Progenitor cell of endocrine pancreas (in vitro differentiated cells): ENCODE data around the gene IQGAP2. TPM values are rescaled to one million over a fixed set of nuclear protein-coding genes. Genes with fewer than 3 reads are reported as not detected.
A peak's percentile ranks its signal among the peaks of the same experiment; 100 is the strongest.
"Not testable (repeated sequence)": the region's sequence is repeated elsewhere in the genome, so short reads cannot be mapped to it uniquely, and the experiment has no call there.

Source experiments
- DNase-seq: peaks from one replicate; pipeline ENCODE4 v3.0.0; 2021; ENCODE audit warnings: low spot score; ENCODE audit not compliant: unreplicated experiment
- H3K27ac Mint-ChIP-seq: 2 replicates; pipeline ENCODE4 v1.8.0; 2021; ENCODE audit warnings: mild to moderate bottlenecking, moderate library complexity, mixed read lengths
- H3K27me3 Mint-ChIP-seq: 2 replicates; pipeline ENCODE4 v1.8.0; 2021; ENCODE audit warnings: mixed read lengths
- H3K36me3 Mint-ChIP-seq: 2 replicates; pipeline ENCODE4 v1.8.0; 2022; ENCODE audit warnings: mixed read lengths; ENCODE audit not compliant: insufficient read depth
- H3K4me1 Mint-ChIP-seq: 2 replicates; pipeline ENCODE4 v1.8.0; 2021; ENCODE audit warnings: low read depth, mixed read lengths
- H3K4me3 Mint-ChIP-seq: 2 replicates; pipeline ENCODE4 v1.8.0; 2021; ENCODE audit warnings: low read depth, mild to moderate bottlenecking, moderate library complexity, mixed read lengths
- H3K9me3 Mint-ChIP-seq: 2 replicates; pipeline ENCODE4 v1.8.0; 2021; ENCODE audit warnings: low read depth, mixed read lengths
- total RNA-seq: library from RNA; stranded (reverse); gene quantifications from 2 replicates; pipeline ENCODE4 v1.2.1, GENCODE V29; 2021
- TF ChIP-seq, protein P1 (sequence below): fragments of 200-600 bp; sonication (generic); IDR thresholded peaks from one replicate; pipeline ENCODE4 v1.5.0; 2021; ENCODE audit warnings: antibody characterized with exemption, mild to moderate bottlenecking; ENCODE audit not compliant: unreplicated experiment

IQGAP2 gene
- total RNA-seq, 1 donor from 2014 or later: 16.7 TPM

- no peaks in the 10 kb centered on the region for H3K9me3 Mint-ChIP-seq
- H3K4me3 Mint-ChIP-seq: no peak overlapping the region
- H3K4me1 Mint-ChIP-seq: no peaks in the 10 kb centered on the region
- no peak overlapping the region for H3K27ac Mint-ChIP-seq
- TF ChIP-seq, protein P1, sequence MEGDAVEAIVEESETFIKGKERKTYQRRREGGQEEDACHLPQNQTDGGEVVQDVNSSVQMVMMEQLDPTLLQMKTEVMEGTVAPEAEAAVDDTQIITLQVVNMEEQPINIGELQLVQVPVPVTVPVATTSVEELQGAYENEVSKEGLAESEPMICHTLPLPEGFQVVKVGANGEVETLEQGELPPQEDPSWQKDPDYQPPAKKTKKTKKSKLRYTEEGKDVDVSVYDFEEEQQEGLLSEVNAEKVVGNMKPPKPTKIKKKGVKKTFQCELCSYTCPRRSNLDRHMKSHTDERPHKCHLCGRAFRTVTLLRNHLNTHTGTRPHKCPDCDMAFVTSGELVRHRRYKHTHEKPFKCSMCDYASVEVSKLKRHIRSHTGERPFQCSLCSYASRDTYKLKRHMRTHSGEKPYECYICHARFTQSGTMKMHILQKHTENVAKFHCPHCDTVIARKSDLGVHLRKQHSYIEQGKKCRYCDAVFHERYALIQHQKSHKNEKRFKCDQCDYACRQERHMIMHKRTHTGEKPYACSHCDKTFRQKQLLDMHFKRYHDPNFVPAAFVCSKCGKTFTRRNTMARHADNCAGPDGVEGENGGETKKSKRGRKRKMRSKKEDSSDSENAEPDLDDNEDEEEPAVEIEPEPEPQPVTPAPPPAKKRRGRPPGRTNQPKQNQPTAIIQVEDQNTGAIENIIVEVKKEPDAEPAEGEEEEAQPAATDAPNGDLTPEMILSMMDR: peak; percentile 75
- no peaks in the 10 kb centered on the region for H3K27me3 Mint-ChIP-seq
- no peak for DNase-seq
- no peaks in the 10 kb centered on the region for H3K36me3 Mint-ChIP-seq
Measured at GRCh38 chr5:76601470-76601869, 198.4 kb downstream of the IQGAP2 start.

DNA sequence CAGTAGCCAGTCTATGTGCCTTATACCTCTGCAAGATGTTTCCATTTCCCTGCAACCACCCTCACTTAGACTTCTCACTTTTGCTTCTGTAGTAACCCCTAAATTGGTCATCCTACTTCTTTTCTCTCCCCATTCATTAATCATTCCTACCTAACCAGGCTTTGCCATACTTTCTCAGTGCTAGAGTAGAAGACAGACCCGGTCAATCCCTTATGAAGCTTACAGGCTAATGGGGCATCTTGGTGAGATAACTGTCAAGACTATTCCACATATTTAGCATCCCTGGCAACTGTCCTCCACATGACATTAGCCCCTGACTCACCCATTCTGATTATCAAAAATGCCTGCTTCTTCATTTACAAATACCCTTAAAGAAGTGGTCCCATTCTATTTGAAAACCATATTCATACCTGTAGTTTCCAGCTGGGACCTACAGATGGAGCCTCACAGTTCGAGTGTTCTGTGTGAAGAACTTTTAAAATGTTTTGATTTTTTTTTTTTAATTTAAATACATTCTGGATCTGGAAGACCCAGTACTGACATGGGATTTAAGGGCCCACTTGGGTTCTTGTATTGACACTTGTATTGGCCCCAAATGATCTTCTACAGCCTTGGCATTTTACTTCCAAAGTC is 199.1 kb downstream of the IQGAP2 start:
- peak overlapping the region; percentile 73 for H3K27ac Mint-ChIP-seq
- DNase-seq: no peak
- no peaks in the 10 kb centered on the region for H3K27me3 Mint-ChIP-seq
- TF ChIP-seq, protein P1: peak; percentile 12
- no peaks in the 10 kb centered on the region for H3K36me3 Mint-ChIP-seq
- no peak overlapping the region for H3K4me3 Mint-ChIP-seq
- no peaks in the 10 kb centered on the region for H3K4me1 Mint-ChIP-seq
- no peaks in the 10 kb centered on the region for H3K9me3 Mint-ChIP-seq

DNA sequence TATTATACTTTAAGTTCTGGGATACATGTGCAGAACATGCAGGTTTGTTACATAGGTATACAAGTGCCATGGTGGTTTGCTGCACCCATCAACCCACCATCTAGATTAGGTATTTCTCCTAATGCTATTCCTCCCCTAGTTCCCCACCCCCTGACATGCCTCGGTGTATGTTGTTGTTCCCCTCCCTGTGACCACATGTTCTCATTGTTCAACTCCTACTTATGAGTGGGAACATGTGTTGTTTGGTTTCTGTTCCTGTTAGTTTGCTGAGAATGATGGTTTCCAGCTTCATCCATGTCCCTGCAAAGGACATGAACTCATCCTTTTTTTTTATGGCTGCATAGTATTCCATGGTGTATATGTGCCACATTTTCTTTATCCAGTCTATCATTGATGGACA is 200.9 kb downstream of the IQGAP2 start:
- H3K27me3 Mint-ChIP-seq, H3K4me3 Mint-ChIP-seq, H3K9me3 Mint-ChIP-seq, H3K4me1 Mint-ChIP-seq, H3K27ac Mint-ChIP-seq, DNase-seq, H3K36me3 Mint-ChIP-seq: not testable (repeated sequence)

DNA sequence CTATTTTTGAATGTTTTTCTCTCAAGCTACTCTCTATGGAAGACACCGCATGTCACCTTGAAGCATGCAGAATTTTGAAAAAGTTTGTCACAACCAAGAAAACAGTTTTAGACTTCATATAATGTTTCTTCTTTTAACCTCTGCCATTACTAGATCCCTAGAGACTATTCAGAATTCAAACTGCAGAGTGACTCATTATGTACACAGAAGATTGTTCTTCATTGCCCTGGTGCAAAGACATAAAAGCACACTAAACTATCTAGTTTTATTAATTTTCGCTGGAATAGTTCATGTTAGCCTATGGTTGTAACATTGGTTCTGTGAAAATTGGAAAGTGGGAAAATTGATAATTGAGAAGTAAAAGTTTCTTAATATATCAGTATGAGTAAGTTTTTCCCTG is 201.8 kb downstream of the IQGAP2 start:
- Mint-ChIP-seq H3K4me1 (peaks cover 4% of the 10 kb centered on the region), H3K4me3 (no peak overlapping the region), H3K27me3 (no peaks in the 10 kb centered on the region), H3K27ac (no peak overlapping the region), H3K9me3 (no peaks in the 10 kb centered on the region), H3K36me3 (no peaks in the 10 kb centered on the region)
- no peak for DNase-seq
- TF ChIP-seq, protein P1: no peak

GRCh38 chr5:76606701-76607100 is 203.6 kb downstream of the IQGAP2 start:
- DNase-seq: no peak
- Mint-ChIP-seq H3K4me3 (no peak overlapping the region), H3K4me1 (peaks cover 4% of the 10 kb centered on the region), H3K27ac (no peak overlapping the region), H3K36me3 (no peaks in the 10 kb centered on the region), H3K9me3 (no peaks in the 10 kb centered on the region), H3K27me3 (no peaks in the 10 kb centered on the region)
- TF ChIP-seq, protein P1: no peak

DNA sequence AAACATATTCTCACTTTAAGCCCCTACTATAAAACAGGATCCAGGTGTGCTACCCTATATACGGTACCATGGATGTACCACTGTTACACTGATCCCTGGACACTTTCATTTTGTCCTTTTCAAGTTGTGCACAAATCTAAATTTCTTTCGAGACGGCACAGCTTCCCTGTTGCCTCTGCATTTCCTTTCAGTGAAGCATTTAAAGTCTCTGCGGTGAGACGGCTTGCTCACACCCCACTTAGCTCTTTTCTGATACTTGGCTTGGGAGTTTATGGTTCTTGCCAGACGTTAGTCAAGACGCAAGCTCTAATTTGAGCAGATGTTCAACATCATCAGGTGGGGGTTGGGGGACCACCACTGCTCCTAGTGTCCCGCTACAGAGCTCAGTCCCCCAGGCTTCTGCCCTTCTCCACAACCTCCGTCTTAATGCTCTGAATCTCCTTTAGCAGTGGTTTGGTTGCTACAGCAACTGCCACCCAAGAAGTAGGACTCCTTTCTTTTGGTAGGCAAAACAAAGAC is 204.3 kb downstream of the IQGAP2 start:
- H3K27ac Mint-ChIP-seq: no peak overlapping the region
- no peaks in the 10 kb centered on the region for H3K36me3 Mint-ChIP-seq
- no peaks in the 10 kb centered on the region for H3K27me3 Mint-ChIP-seq

More for the DNA sequence above, 204.3 kb downstream of the IQGAP2 start:
- no peak for DNase-seq
- Mint-ChIP-seq H3K4me3 (no peak overlapping the region), H3K9me3 (no peaks in the 10 kb centered on the region), H3K4me1 (peaks cover 4% of the 10 kb centered on the region)
- TF ChIP-seq, protein P1: no peak
